GM18858 (cell line): ENCODE data around the gene SMIM44.
"Not testable (repeated sequence)": the region's sequence is repeated elsewhere in the genome, so short reads cannot be mapped to it uniquely, and the experiment has no call there.

Source experiments
- ATAC-seq: cut with Tn5 transposase; IDR thresholded peaks from one replicate; pipeline ENCODE4 v1.9.1; 2021; ENCODE audit not compliant: unreplicated experiment

Gene SMIM44

GRCh38 chr19:3518255-3518654 is 35.0 kb upstream of the SMIM44 start:
- no peak for ATAC-seq

- no peak for ATAC-seq
These were observed 34.4 kb upstream of the SMIM44 start for GRCh38 chr19:3517638-3518037.

- no peak for ATAC-seq
These were observed 33.5 kb upstream of the SMIM44 start for GRCh38 chr19:3516675-3517207.

- no peak for ATAC-seq
These were observed 32.7 kb upstream of the SMIM44 start for GRCh38 chr19:3515891-3516422.

GRCh38 chr19:3514930-3515329 is 31.7 kb upstream of the SMIM44 start:
- no peak for ATAC-seq

- no peak for ATAC-seq
These were observed 30.2 kb upstream of the SMIM44 start for GRCh38 chr19:3513229-3514140.

GRCh38 chr19:3512562-3513228 is 29.5 kb upstream of the SMIM44 start:
- ATAC-seq: no peak

- ATAC-seq: no peak
These were observed 28.4 kb upstream of the SMIM44 start for GRCh38 chr19:3511506-3512251.

- ATAC-seq: no peak
These were observed 27.5 kb upstream of the SMIM44 start for GRCh38 chr19:3510727-3511126.

- ATAC-seq: no peak
These were observed 26.3 kb upstream of the SMIM44 start for GRCh38 chr19:3509566-3509989.

- no peak for ATAC-seq
These were observed 25.7 kb upstream of the SMIM44 start for GRCh38 chr19:3508771-3509535.

- ATAC-seq: not testable (repeated sequence)
These were observed 24.9 kb upstream of the SMIM44 start for GRCh38 chr19:3508121-3508661.

GRCh38 chr19:3507371-3508120 is 24.3 kb upstream of the SMIM44 start:
- no peak for ATAC-seq

GRCh38 chr19:3506384-3507340 is 23.4 kb upstream of the SMIM44 start:
- no peak for ATAC-seq

- ATAC-seq: peak; percentile 78
These were observed 22.6 kb upstream of the SMIM44 start, which contains the start of gene FZR1 for GRCh38 chr19:3505598-3506383. Gene FZR1 (plus strand): TSS chr19:3506311. CDS start chr19:3522990, 16,679 bp downstream.

- no peak for ATAC-seq
These were observed 21.5 kb upstream of the SMIM44 start for GRCh38 chr19:3504735-3505134.

GRCh38 chr19:3503036-3503572 is 19.9 kb upstream of the SMIM44 start:
- ATAC-seq: no peak
